COLO829 (cell line): Measurements from ENCODE around the gene ANGPT4.
"Not testable (repeated sequence)": the region's sequence is repeated elsewhere in the genome, so short reads cannot be mapped to it uniquely, and the experiment has no call there.

ENCODE experiments used
- DNase-seq: peaks from one replicate; pipeline ENCODE4 v3.0.0; 2012; ENCODE audit warnings: low spot score

ANGPT4 gene

DNA sequence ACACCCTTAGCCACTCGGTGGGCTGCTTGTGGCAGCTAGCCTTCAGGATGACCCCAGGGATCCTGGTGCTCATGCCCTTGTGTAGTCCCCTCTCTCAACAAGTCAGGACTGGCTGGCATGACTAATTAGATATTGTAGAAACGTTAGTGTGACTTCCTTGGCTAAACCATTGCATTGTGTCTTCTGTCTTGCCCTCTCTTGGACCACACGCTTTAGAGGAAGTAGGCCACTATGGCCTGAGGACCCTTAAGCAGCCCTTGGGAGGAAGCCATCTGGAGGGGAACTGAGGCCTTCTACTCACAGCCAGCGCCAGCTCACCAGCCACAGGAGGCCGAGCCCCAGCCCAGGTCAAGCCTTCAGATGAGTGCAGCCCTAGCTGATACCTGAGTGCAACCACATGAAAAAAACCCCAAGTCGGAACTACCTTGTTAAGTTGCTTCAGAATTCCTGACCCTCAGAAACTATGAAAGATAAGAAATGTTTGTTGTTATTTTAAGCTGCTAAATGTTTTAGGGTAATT, 10.1 kb downstream of the ANGPT4 start:
- no peak for DNase-seq

DNA sequence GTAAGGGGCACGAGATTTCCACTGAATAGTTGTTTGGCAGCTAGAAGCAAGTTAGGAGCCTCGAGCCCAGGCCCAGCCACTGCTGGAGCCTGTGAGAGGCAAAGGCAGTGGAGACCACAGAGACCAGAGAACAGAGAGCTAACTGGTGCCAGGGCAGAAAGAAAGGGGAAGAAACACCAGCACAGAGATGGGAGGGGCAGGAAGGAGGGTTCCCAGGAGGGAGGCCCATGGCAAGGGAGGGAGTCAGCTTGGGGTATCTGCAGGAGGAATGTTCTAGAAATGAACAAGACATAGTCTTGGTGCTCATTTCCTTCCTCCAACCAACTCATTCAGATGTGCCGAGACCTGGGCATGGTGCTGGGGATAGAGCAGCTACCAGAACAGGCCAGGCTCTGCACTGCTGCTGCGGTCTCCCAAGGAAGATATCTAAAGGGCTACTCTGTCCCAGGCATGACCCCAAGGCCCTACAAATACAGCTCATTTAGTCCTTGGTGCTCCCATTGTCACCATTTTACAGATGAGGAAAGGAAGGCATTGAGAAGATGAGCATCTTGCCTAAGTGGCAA, 10.7 kb downstream of the ANGPT4 start:
- no peak for DNase-seq

- DNase-seq, result no peak
Measured at GRCh38 chr20:904039-904545, 12.0 kb downstream of the ANGPT4 start.

DNA sequence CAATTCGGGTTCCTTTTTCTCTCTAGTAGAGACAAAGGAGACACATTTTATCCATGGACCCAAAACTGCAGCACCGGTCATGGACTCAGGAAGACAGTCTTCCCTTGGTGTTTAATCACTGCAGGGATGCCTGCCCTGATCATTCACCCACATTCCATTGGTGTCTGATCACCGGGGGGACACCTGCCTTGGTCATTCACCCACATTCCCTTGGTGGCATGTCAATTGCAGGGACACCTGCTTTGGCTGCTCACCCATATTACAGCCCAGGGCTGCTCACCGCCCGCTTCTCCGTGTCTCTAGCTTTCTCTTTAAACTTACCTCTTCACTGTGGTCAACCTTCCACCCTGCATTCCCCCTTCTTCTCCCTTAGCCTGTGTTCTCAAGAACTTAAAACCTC, 18.7 kb downstream of the ANGPT4 start:
- not testable (repeated sequence) for DNase-seq

GRCh38 chr20:896501-897025, 19.6 kb downstream of the ANGPT4 start:
- DNase-seq, result no peak

GRCh38 chr20:892371-892770, 23.8 kb downstream of the ANGPT4 start:
- DNase-seq, result not testable (repeated sequence)

DNA sequence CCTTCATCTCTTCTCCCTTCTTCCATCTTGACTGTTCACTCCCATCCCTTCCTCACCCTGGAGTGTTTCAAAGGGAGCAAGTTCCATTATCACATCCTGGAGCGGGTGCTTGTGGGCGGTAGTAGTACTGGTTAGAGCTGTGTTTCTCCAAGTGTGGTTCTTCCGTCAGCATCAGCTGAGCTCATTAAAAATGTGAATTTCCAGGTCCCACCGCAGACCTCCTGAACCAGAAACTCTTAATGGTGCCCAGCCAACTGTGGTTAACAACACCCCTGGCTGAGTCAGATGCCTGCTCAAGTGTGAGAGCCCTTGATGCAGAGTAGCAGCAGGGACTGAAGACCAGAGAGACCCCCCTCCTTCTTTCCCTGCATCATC, 24.4 kb downstream of the ANGPT4 start:
- DNase-seq, result no peak

GRCh38 chr20:891058-891705, 25.0 kb downstream of the ANGPT4 start:
- no peak for DNase-seq

DNA sequence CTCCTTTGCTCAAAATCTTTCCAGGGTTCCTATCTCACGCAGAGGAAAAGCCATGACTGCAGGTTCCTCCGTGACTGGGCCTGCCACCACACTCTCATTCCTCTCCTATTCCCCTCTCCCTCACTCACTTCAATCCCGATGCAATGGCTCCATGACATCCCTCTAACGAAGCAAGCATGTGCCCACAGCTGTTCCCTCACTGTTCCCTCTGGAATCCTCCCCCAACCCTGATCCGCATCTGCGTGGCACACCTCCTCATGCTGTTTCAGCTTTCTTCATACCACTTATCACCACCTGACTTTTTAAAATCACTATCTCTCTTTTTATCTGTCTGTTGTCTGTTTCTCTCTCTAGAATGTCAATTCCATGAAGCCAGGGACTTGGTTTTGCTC, 25.5 kb downstream of the ANGPT4 start:
- DNase-seq, result no peak

GRCh38 chr20:889932-890463, 26.1 kb downstream of the ANGPT4 start:
- no peak for DNase-seq

DNA sequence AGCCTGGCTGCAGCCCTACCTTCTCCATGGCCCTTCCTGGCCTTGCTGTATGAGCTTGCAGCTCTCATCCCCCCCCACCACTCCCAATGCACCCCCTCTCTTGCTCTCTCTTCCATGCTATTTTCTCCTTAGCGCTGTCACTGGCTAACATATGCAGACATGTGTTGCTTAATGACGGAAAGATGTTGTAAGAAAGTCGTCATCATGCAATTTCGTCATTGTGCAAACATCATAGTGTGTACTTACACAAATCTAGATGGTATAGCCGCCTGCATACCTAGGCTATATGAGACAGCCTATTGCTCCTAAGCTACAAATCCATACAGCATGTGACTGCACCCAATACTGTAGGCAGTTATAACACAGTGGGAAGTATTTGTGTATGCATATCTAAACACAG, 27.0 kb downstream of the ANGPT4 start:
- DNase-seq, result no peak

GRCh38 chr20:888057-888456, 28.1 kb downstream of the ANGPT4 start:
- no peak for DNase-seq

DNA sequence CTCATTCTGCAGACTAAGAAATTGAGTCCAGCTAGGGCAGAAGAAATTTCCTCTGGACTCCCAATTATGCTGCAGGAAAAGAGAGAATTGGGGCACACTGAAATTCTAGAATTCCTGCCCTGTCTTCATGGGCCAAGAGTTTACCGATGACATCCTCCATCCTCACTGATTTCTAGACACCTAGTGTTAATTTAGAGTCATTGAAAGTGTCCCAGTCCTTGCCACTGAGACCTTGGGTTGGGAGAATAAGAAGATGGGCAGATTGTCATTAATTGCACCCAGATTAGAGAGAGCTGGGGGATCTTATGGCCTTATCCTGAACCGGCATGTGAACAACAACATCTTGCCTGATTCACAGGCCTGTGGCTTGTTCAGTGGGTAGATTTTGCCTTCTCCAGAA, 29.0 kb downstream of the ANGPT4 start:
- DNase-seq, result no peak

- no peak for DNase-seq
Measured at GRCh38 chr20:884983-885952, 30.9 kb downstream of the ANGPT4 start.

- DNase-seq, result no peak
Measured at GRCh38 chr20:881783-882144, 34.4 kb downstream of the ANGPT4 start.

DNA sequence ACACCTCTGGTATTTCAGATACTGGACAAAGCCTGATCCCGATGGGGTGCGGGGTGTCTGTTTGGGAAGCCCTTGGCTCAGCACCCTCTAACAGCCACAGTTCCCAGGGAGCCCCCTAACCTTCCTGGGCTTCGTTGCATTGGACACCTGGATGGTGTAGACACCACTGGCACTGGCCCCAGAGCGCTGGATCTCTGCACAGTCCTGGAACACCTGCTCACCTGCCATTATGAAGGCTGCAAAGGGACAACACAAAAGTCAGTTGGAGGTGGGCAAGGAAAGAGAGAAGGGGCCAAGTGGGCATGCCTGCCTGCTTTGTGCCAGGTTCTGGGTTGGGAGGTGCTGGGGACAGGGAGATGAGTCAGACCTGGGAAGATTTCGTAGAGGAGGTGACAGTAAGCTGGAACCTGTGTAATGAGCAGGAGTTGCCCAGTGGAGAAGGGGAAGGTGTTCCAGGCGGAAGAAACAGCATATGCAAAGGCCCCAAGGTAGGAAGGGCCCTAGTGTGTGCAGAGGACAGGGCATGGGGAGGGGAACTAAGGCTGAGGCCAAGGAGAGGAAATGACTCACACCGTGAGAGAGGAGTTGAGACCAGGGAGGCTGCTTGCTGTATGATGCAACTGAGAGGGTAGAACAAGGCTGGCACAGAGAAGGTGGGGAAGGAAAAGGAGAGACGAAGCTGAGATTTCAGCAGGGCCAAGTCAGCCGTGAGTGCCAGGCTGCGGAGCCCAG, 34.9 kb downstream of the ANGPT4 start:
- DNase-seq, result peak; percentile 44

DNA sequence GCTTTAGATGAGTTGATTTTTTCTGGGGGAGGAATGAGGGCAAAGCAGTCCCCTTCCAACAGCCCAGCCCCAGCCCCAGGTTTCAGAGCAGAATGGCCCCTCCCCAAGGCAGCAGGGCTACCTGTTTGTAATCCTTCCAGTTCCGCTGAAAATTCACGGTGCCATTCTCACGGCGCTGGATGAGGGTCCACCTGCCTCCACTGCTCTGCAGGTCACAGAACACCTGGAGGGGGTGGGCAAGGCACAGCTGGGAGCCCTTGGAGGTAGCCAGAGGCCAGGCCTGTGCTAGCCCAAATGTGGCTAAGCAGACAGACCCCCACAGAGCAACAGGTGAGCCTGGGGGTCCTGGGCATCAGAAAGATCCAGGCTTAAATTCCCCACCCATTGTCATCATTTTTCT, 36.5 kb downstream of the ANGPT4 start:
- no peak for DNase-seq

- peak; percentile 65 for DNase-seq
Measured at GRCh38 chr20:878511-879307, 37.4 kb downstream of the ANGPT4 start.

- DNase-seq, result no peak
Measured at GRCh38 chr20:877814-878213, 38.3 kb downstream of the ANGPT4 start.

DNA sequence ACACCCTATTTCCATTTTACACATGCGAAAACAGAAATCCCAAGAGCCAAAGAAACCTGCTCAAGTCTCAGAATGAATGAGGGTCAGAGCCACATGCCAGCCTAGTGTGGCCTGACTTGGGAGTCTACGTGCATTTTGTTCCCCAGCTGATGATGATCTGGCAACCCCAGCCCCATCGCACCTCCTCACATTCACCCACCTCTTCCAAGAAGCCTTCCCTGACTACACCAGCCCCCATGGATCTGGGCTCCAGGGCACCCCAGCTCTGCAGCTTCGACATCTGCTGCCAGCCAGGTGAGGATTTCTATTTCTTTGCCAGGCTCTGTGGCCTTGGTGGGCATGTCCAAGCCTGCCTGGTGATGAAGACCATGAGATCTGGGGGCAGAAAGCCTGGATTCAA, 41.0 kb downstream of the ANGPT4 start:
- no peak for DNase-seq
